GM12874 (cell line): Measurements from ENCODE around the gene SLC4A5.

Experiments
- CTCF ChIP-seq: IDR thresholded peaks from 2 replicates; pipeline ENCODE4 v1.5.1; 2011; ENCODE audit warnings: low read depth, mild to moderate bottlenecking, control low read depth, low read length, moderate library complexity; ENCODE audit not compliant: insufficient read depth

The SLC4A5 gene

GRCh38 chr2:74253971-74254310 is 89.3 kb downstream of the SLC4A5 start:
- TF ChIP-seq CTCF: no peak

GRCh38 chr2:74253306-74253970 is 89.8 kb downstream of the SLC4A5 start:
- TF ChIP-seq CTCF: no peak

GRCh38 chr2:74252862-74253261 is 90.4 kb downstream of the SLC4A5 start:
- TF ChIP-seq CTCF: no peak

- TF ChIP-seq CTCF: no peak
These were observed 91.2 kb downstream of the SLC4A5 start for GRCh38 chr2:74252036-74252435.

GRCh38 chr2:74250189-74250631 is 93.0 kb downstream of the SLC4A5 start:
- TF ChIP-seq CTCF: peak; percentile 72

- no peak for TF ChIP-seq CTCF
These were observed 93.7 kb downstream of the SLC4A5 start for GRCh38 chr2:74249406-74250122.

GRCh38 chr2:74246496-74247195 is 96.6 kb downstream of the SLC4A5 start:
- TF ChIP-seq CTCF: no peak
